ENCODE measurements around the gene CARD16. TPM values are rescaled to one million over a fixed set of nuclear protein-coding genes. Genes with fewer than 3 reads are reported as not detected.

The CARD16 gene
- total and polyA plus RNA-seq, 3 donors from 2014 or later, result 1.4 to 5.7 (median 1.5) TPM

DNA sequence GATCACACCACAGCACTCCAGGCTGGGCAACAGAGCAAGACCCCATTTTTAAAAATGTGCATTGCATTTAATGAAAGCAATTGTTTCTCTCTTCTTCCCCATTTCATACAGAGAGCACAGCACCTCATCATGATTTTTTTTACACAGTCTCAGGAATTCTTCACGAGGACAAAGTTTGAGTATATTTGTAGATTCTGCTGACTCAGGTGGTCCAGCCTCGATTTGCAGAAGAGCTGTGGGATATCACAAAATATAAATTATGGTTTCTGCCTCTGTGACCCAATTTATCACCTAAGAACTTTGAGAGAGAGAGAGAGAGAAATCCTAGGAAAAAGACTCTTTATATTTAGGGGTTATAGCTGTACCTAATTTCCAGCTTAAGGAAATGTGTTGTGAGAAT is 42.0 kb downstream of the CARD16 start:
- intact Hi-C loops (cut with DNase I; ENCODE audit: low total_unique reads), result no loop called here
- H3K9me3 ChIP-seq, result no peaks in the 10 kb centered on the region
- 69 to 81% methylated on average over 2 of the region's 2 CpGs for WGBS, 2 donors
- TF ChIP-seq, protein P1, sequence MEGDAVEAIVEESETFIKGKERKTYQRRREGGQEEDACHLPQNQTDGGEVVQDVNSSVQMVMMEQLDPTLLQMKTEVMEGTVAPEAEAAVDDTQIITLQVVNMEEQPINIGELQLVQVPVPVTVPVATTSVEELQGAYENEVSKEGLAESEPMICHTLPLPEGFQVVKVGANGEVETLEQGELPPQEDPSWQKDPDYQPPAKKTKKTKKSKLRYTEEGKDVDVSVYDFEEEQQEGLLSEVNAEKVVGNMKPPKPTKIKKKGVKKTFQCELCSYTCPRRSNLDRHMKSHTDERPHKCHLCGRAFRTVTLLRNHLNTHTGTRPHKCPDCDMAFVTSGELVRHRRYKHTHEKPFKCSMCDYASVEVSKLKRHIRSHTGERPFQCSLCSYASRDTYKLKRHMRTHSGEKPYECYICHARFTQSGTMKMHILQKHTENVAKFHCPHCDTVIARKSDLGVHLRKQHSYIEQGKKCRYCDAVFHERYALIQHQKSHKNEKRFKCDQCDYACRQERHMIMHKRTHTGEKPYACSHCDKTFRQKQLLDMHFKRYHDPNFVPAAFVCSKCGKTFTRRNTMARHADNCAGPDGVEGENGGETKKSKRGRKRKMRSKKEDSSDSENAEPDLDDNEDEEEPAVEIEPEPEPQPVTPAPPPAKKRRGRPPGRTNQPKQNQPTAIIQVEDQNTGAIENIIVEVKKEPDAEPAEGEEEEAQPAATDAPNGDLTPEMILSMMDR (IDR thresholded peaks at IDR 0.05), result no peak
- TF ChIP-seq POLR2A (IDR thresholded peaks at IDR 0.05), result no peak
- no peaks in the 10 kb centered on the region for H3K27me3 ChIP-seq
- H3K4me1 ChIP-seq, result no peaks in the 10 kb centered on the region
- H3K27ac ChIP-seq, result no peak overlapping the region
- H3K36me3 ChIP-seq (ENCODE audit: low read depth, missing control alignments), result no peaks in the 10 kb centered on the region
- no peak for DNase-seq
- no peak overlapping the region for H3K4me3 ChIP-seq

DNA sequence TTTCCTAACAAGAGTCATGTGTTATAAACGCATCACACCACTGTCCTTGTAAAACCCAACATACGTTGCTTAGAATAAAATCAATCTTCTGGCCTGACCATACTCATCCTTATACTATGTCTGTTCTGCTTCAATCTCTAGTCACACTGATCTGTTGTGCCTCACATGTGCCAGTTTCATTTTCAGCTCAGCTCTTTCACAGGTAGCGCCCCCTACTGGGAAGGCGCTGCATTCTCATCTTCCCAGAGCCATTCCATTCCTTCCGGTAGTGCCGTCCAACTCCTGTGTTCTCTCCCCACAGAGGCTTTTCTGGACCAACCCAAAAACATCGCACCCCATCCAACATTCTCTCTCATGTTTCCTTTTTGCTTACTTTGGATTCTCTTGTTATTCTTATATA is 44.3 kb downstream of the CARD16 start:
- DNase-seq, result peak; percentile 73
- H3K9me3 ChIP-seq, result no peaks in the 10 kb centered on the region
- no peak overlapping the region for H3K27ac ChIP-seq
- no peaks in the 10 kb centered on the region for H3K36me3 ChIP-seq (ENCODE audit: low read depth, missing control alignments)
- no peak for TF ChIP-seq POLR2A (IDR thresholded peaks at IDR 0.05)
- TF ChIP-seq, protein P1 (IDR thresholded peaks at IDR 0.05), result peak in 2 of 3 experiments; percentile 65 to 70
- 52 to 63% methylated on average over 7 of the region's 7 CpGs for WGBS, 2 donors
- peak overlapping the region in 1 of 2 donors; percentile 6 for H3K4me3 ChIP-seq
- no peaks in the 10 kb centered on the region for H3K4me1 ChIP-seq
- H3K27me3 ChIP-seq, result no peaks in the 10 kb centered on the region
- intact Hi-C loops (cut with DNase I; ENCODE audit: low total_unique reads), result no loop called here

DNA sequence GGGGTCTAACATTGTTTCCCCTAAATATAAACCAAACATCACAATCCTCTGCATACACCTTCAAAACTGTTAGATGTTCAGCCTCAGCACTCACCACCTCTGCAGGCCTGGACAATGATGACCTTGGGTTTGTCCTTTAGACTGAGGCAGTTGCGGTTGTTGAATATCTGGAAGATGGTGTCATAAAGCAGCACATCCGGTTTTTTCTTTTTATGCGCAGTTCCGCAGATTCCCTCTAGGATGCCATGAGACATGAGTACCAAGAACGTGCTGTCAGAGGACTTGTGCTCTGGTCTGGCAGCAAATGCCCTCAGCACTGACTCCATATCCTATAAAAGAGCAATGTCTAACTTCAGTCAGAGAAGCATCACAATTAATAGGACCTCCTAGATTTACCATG is 45.0 kb downstream of the CARD16 start:
- H3K27me3 ChIP-seq, result no peaks in the 10 kb centered on the region
- peak overlapping the region in 1 of 2 donors; percentile 6 for H3K4me3 ChIP-seq
- DNase-seq, result peak; percentile 21
- H3K36me3 ChIP-seq (ENCODE audit: low read depth, missing control alignments), result no peaks in the 10 kb centered on the region
- no peaks in the 10 kb centered on the region for H3K4me1 ChIP-seq
- no peaks in the 10 kb centered on the region for H3K9me3 ChIP-seq
- WGBS, 2 donors, result 63 to 70% methylated on average over 5 of the region's 5 CpGs
- intact Hi-C loops (cut with DNase I; ENCODE audit: low total_unique reads), result no loop called here
- no peak for TF ChIP-seq POLR2A (IDR thresholded peaks at IDR 0.05)
- TF ChIP-seq, protein P1 (IDR thresholded peaks at IDR 0.05), result no peak
- H3K27ac ChIP-seq, result no peak overlapping the region

DNA sequence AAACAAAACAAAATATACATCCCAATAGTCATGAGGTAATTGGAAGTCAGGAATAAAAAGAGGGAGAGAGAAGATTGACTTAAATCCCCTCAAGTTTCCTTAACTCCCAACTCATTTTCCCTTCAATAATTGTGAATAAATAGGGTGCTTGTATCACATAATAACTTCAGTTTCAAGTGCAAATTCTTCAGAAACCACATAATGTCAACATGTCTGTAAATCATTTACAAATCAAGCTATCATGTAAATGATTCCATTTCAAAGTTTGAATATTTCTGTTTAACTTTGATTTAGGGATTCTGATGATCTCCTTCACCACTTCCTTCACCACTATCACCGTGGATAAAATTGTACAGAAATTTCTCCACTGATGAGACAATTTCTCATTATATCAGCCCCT is 45.4 kb downstream of the CARD16 start:
- 52 to 71% methylated on average over 1 of the region's 1 CpG for WGBS, 2 donors
- no peaks in the 10 kb centered on the region for H3K4me1 ChIP-seq
- H3K27me3 ChIP-seq, result no peaks in the 10 kb centered on the region
- no peak overlapping the region for H3K4me3 ChIP-seq
- no peaks in the 10 kb centered on the region for H3K36me3 ChIP-seq (ENCODE audit: low read depth, missing control alignments)
- no peak overlapping the region for H3K27ac ChIP-seq
- H3K9me3 ChIP-seq, result no peaks in the 10 kb centered on the region
- no peak for TF ChIP-seq POLR2A (IDR thresholded peaks at IDR 0.05)
- TF ChIP-seq, protein P1 (IDR thresholded peaks at IDR 0.05), result no peak
- DNase-seq, result no peak
- intact Hi-C loops (cut with DNase I; ENCODE audit: low total_unique reads), result no loop called here

DNA sequence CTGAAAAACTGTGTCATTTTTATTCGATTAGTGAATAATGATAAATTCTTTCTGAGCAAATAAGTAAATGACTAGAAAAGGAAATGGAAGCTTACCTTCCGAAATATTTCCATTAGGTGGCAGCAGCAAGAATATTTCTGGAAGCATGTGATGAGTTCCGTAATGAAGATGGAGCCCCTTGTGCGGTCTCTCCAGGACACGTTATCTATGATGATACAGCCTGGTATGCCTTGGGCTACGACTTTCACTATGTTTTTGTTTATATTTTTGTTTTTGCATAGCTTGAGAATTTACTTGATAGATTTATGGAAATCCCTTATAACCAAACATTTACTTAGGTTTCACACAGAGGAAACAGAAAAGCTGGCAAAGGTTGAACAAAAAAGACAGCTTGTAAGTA is 47.8 kb downstream of the CARD16 start:
- no peak for TF ChIP-seq POLR2A (IDR thresholded peaks at IDR 0.05)
- TF ChIP-seq, protein P1 (IDR thresholded peaks at IDR 0.05), result no peak
- intact Hi-C loops (cut with DNase I; ENCODE audit: low total_unique reads), result no loop called here
- Histone ChIP-seq H3K36me3 (ENCODE audit: low read depth, missing control alignments) (no peaks in the 10 kb centered on the region), H3K27me3 (no peaks in the 10 kb centered on the region), H3K9me3 (no peaks in the 10 kb centered on the region), H3K4me1 (no peaks in the 10 kb centered on the region), H3K27ac (no peak overlapping the region), H3K4me3 (no peak overlapping the region)
- 57 to 58% methylated on average over 6 of the region's 6 CpGs for WGBS, 2 donors
- no peak for DNase-seq
